ENCODE measurements around the gene KLK14. TPM values are rescaled to one million over a fixed set of nuclear protein-coding genes. Genes with fewer than 3 reads are reported as not detected.

Gene KLK14
- total RNA-seq, 2 donors from 2014 or later: not detected

DNA sequence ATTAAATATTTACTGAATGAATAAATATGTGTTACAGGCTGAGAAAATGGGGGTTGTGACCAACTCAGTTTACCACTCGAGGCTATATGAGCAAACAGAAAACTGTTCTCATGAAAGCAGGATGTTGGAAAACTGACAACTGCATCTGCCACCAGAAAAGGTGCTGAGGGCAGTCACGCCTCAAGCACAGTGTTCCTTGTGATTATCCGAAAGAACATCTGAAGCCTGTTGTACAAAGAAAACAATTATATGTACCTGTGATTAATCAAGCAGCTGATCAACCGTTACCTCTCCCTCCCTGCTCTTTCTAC, 11.6 kb downstream of the KLK14 start:
- TF ChIP-seq, protein P1, sequence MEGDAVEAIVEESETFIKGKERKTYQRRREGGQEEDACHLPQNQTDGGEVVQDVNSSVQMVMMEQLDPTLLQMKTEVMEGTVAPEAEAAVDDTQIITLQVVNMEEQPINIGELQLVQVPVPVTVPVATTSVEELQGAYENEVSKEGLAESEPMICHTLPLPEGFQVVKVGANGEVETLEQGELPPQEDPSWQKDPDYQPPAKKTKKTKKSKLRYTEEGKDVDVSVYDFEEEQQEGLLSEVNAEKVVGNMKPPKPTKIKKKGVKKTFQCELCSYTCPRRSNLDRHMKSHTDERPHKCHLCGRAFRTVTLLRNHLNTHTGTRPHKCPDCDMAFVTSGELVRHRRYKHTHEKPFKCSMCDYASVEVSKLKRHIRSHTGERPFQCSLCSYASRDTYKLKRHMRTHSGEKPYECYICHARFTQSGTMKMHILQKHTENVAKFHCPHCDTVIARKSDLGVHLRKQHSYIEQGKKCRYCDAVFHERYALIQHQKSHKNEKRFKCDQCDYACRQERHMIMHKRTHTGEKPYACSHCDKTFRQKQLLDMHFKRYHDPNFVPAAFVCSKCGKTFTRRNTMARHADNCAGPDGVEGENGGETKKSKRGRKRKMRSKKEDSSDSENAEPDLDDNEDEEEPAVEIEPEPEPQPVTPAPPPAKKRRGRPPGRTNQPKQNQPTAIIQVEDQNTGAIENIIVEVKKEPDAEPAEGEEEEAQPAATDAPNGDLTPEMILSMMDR (IDR thresholded peaks at IDR 0.05): no peak
- Histone ChIP-seq H3K27me3 (replicated peaks; ENCODE audit: insufficient read depth) (no peaks in the 10 kb centered on the region), H3K9me3 (peaks cover 3% of the 10 kb centered on the region), H3K27ac (no peak overlapping the region), H3K4me1 (ENCODE audit: control insufficient read depth in 1 of 2, low read depth in 2 of 2) (no peaks in the 10 kb centered on the region), H3K36me3 (no peaks in the 10 kb centered on the region), H3K4me3 (no peak overlapping the region)
- DNase-seq (ENCODE audit: low spot score): no peak
- no peak for ATAC-seq (ENCODE audit: insufficient number of reproducible peaks, low FRiP score, low read depth)

- peaks cover 3% of the 10 kb centered on the region for H3K9me3 ChIP-seq
- DNase-seq (ENCODE audit: low spot score) (no peak), ATAC-seq (ENCODE audit: insufficient number of reproducible peaks, low FRiP score, low read depth) (no peak)
- H3K27me3 ChIP-seq (replicated peaks; ENCODE audit: insufficient read depth): no peaks in the 10 kb centered on the region
- TF ChIP-seq, protein P1 (IDR thresholded peaks at IDR 0.05): no peak
- no peaks in the 10 kb centered on the region for H3K4me1 ChIP-seq (ENCODE audit: control insufficient read depth in 1 of 2, low read depth in 2 of 2)
- no peaks in the 10 kb centered on the region for H3K36me3 ChIP-seq
- no peak overlapping the region for H3K27ac ChIP-seq
- no peak overlapping the region for H3K4me3 ChIP-seq
Observed at GRCh38 chr19:51070334-51071094, 12.2 kb downstream of the KLK14 start.

DNA sequence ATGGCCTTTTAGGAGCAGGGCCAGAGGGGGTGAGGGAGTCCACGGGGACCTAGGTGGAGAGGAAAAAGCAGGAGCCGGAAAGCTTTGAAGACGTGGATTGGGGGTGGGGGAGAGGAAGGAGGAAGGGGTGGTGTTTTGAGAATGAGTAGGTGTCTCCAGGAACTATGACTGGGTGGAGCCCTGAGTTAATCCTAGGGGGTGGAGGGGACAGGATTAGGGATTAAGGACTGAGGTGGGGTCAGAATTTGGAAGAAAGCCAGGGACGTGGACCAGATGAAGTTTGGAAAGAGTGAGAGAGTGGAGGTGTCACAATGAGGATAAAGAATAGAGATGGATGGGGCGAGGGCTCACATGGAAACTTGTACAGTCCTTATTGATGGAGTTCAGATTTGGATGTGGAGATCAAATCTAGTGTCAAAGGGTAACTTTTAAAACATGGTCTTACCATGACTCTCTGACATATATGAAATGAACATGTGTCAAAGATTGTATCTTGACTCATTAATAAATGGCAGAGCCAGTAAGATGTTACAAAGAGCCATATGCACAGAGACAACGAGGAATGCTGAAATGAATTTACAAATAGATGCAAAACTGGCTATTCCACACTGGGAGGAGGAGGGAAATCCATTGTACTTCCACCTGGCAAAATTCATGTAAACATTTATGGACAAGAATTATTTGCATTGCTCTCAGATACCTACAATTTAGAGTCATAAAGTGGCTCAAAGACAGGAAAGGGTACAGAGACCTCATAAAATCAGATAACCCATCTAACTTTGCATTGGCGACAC, 16.1 kb downstream of the KLK14 start:
- H3K4me1 ChIP-seq (ENCODE audit: control insufficient read depth in 1 of 2, low read depth in 2 of 2): no peaks in the 10 kb centered on the region
- no peak overlapping the region for H3K27ac ChIP-seq
- H3K27me3 ChIP-seq (replicated peaks; ENCODE audit: insufficient read depth): no peaks in the 10 kb centered on the region
- no peak for DNase-seq (ENCODE audit: low spot score)
- no peaks in the 10 kb centered on the region for H3K9me3 ChIP-seq
- H3K36me3 ChIP-seq: no peaks in the 10 kb centered on the region
- H3K4me3 ChIP-seq: no peak overlapping the region
- no peak for ATAC-seq (ENCODE audit: insufficient number of reproducible peaks, low FRiP score, low read depth)
- TF ChIP-seq, protein P1 (IDR thresholded peaks at IDR 0.05): no peak

GRCh38 chr19:51065221-51065960, 17.3 kb downstream of the KLK14 start:
- Histone ChIP-seq H3K9me3 (no peaks in the 10 kb centered on the region), H3K4me3 (no peak overlapping the region), H3K27me3 (replicated peaks; ENCODE audit: insufficient read depth) (no peaks in the 10 kb centered on the region), H3K4me1 (ENCODE audit: control insufficient read depth in 1 of 2, low read depth in 2 of 2) (no peaks in the 10 kb centered on the region), H3K36me3 (no peaks in the 10 kb centered on the region), H3K27ac (no peak overlapping the region)
- DNase-seq (ENCODE audit: low spot score) (no peak), ATAC-seq (ENCODE audit: insufficient number of reproducible peaks, low FRiP score, low read depth) (no peak)
- TF ChIP-seq, protein P1 (IDR thresholded peaks at IDR 0.05): no peak

Data from thoracic aorta (tissue), 2 donors.